ENCODE data around the gene MRPL55.

DNA sequence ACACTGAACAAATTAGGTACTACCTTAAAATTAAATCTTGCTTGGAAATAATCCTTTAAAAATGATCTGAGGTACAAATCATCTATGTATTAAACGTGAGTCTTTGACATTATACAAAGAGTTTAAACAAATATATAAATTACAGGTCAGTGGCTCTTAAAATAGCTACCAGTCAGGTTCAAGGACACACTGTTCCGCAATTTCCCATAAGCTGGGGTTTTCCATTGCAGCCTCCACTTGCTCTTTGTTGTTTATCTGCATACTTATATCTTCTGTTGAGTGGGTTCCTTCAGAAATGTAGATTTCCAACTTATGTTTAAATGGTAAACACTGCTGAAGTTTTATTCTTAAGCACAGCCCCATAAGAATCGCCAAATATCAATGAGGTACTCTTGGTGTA lies 5.7 kb upstream of the MRPL55 start:
- no peak for TF ChIP-seq EZH2phosphoT487 (IDR thresholded peaks at IDR 0.05; ENCODE audit: insufficient read depth, low read depth)
- TF ChIP-seq EZH2 (IDR thresholded peaks at IDR 0.05; ENCODE audit: insufficient read depth, poor library complexity, severe bottlenecking) = no peak
